Lung (tissue), 12 donors: ENCODE measurements around the gene GTPBP1. TPM values are rescaled to one million over a fixed set of nuclear protein-coding genes. Genes with fewer than 3 reads are reported as not detected.

Source experiments
- ATAC-seq: fragments of 200-7000 bp; cut with Tn5 transposase; one replicate; pipeline ENCODE4 v1.9.1; 2020; ENCODE audit warnings: moderate number of reproducible peaks; ENCODE audit not compliant: insufficient read depth, low FRiP score
- DNase-seq, 3 donors: peaks; one replicate each; pipeline ENCODE4 v3.0.0-alpha.2; 2013 to 2017
- H3K27ac ChIP-seq, 2 donors: one replicate each; pipeline ENCODE4 v1.5.1; 2013; ENCODE audit warnings: mild to moderate bottlenecking in 2 of 2, moderate library complexity in 2 of 2, control low read depth in 1 of 2, inconsistent platforms in 1 of 2, low read depth in 1 of 2, low read length in 1 of 2
- H3K27me3 ChIP-seq, 3 donors: one replicate each; pipeline ENCODE4 v1.5.1; 2013; ENCODE audit warnings: low read length in 2 of 3; ENCODE audit not compliant: control insufficient read depth in 3 of 3, insufficient read depth in 3 of 3
- H3K36me3 ChIP-seq, 4 donors: one replicate each; pipeline ENCODE4 v1.5.1; 2013; ENCODE audit warnings: low read length in 4 of 4, mild to moderate bottlenecking in 1 of 4, moderate library complexity in 1 of 4; ENCODE audit not compliant: control insufficient read depth in 4 of 4, insufficient read depth in 4 of 4
- H3K4me1 ChIP-seq, 5 donors: one replicate each; pipeline ENCODE4 v1.5.1; 2013; ENCODE audit warnings: low read length in 5 of 5, mild to moderate bottlenecking in 2 of 5, moderate library complexity in 1 of 5; ENCODE audit not compliant: control insufficient read depth in 5 of 5, insufficient read depth in 5 of 5
- H3K4me3 ChIP-seq: one replicate; pipeline ENCODE4 v1.5.1; 2013; ENCODE audit warnings: mild to moderate bottlenecking, control low read depth, moderate library complexity
- H3K9ac ChIP-seq, 2 donors: one replicate each; pipeline ENCODE4 v1.5.1; 2013; ENCODE audit warnings: low read length in 2 of 2, control low read depth in 1 of 2; ENCODE audit not compliant: insufficient read depth in 1 of 2
- H3K9me3 ChIP-seq, 4 donors: one replicate each; pipeline ENCODE4 v1.5.1; 2013; ENCODE audit warnings: low read length in 3 of 4, mild to moderate bottlenecking in 1 of 4, moderate library complexity in 1 of 4; ENCODE audit not compliant: control insufficient read depth in 4 of 4, insufficient read depth in 3 of 4
- WGBS, 2 donors: extraction: QIAGEN DNeasy Blood & Tissue Kit; methylation state at CpG; one replicate each; pipeline ENCODE4 v1.1.7; 2013; 5-methylcytosine and 5-hydroxymethylcytosine counted together
- polyA plus RNA-seq, 2 donors: library from polyadenylated mRNA; stranded (reverse); fragments of 200-250 nt; gene quantifications; one replicate each; pipeline ENCODE4 v1.2.1, GENCODE V29; 2013
- total RNA-seq, 2 donors: library from RNA; depleted of rRNA in 1 of 2; stranded (reverse); fragments of >200 nt in 1 of 2; gene quantifications; one replicate each; pipeline ENCODE4 v1.2.1, GENCODE V29; 2014 to 2021
- TF ChIP-seq, protein P1 (sequence below): IDR thresholded peaks from 2 replicates; pipeline ENCODE4 v1.5.1; 2012; ENCODE audit warnings: mild to moderate bottlenecking; ENCODE audit errors: control extremely low read depth, extremely low read depth
- donor health status: control.
- donor health status: control.
- donor health status: Bipolar disorder and iron deficiency.
- donor health status: healthy.
- donor health status: DM: yes; HTN: yes; CAD: no.

Gene GTPBP1
- total and polyA plus RNA-seq, 4 donors = 24.1 to 69.1 (median 48.8) TPM

DNA sequence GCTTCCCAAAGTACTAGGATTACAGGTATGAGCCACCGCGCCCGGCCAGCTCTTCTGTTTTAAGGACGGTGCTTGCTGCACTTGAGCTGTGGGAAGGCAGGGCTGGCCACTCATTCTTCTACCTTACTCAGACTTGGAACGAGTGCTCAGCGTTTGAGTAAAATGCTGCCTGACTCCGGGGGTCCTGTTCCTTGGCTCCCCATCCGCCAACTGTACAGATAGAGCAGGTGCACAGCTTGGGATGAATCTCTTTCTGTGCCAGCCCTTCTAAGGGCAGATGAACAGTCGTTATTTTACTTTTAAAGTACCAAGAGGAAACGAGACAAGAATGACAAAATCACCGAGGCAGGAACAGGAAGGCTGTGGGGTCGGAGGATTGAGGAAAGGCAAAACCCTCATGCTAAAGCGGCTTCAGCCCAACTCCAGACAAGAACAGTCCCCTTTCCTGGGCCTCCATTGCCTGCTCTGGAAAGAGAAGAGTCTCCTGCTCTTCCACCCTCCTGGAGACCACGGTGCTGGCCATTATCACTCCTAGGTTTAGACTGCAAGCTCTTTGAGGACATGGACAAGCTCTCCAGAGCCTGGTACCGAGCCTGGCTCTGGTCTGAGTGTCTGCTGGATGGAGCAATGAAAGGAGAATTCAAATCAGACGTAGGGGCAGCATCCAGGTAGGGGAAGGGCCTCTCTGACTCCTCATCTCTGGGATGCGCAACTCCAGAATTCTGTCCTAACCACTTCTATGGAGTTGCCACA, 51.1 kb downstream of the GTPBP1 start:
- Histone ChIP-seq H3K4me3 (no peak overlapping the region), H3K27me3 (no peaks in the 10 kb centered on the region), H3K27ac (peak overlapping the region in 1 of 2 donors; percentile 69), H3K36me3 (peaks cover 0 to 8% (median 6%) of the 10 kb centered on the region in 4 donors), H3K9ac (peak overlapping the region in 1 of 2 donors; percentile 25), H3K4me1 (peaks cover 0 to 18% (median 5%) of the 10 kb centered on the region in 5 donors), H3K9me3 (no peaks in the 10 kb centered on the region)
- ATAC-seq (no peak), DNase-seq (no peak)
- 20 to 31% methylated on average over 17 of the region's 17 CpGs for WGBS, 2 donors
- TF ChIP-seq, protein P1, sequence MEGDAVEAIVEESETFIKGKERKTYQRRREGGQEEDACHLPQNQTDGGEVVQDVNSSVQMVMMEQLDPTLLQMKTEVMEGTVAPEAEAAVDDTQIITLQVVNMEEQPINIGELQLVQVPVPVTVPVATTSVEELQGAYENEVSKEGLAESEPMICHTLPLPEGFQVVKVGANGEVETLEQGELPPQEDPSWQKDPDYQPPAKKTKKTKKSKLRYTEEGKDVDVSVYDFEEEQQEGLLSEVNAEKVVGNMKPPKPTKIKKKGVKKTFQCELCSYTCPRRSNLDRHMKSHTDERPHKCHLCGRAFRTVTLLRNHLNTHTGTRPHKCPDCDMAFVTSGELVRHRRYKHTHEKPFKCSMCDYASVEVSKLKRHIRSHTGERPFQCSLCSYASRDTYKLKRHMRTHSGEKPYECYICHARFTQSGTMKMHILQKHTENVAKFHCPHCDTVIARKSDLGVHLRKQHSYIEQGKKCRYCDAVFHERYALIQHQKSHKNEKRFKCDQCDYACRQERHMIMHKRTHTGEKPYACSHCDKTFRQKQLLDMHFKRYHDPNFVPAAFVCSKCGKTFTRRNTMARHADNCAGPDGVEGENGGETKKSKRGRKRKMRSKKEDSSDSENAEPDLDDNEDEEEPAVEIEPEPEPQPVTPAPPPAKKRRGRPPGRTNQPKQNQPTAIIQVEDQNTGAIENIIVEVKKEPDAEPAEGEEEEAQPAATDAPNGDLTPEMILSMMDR = no peak

DNA sequence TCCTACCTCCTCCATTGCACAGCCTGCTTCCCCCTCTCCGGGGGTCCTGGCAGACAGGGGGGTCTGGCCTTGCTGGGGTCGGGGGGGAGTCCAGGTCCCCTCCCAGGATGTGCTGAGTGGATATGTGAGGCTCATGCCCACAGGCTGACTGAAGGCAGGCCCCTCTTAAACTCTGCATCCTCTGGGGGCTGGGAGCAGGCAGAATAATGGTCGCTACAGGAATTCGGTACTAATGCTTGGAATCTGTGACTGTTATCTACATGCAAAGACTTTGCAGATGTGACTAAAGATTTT, 51.7 kb downstream of the GTPBP1 start:
- H3K9ac ChIP-seq = no peak overlapping the region

DNA sequence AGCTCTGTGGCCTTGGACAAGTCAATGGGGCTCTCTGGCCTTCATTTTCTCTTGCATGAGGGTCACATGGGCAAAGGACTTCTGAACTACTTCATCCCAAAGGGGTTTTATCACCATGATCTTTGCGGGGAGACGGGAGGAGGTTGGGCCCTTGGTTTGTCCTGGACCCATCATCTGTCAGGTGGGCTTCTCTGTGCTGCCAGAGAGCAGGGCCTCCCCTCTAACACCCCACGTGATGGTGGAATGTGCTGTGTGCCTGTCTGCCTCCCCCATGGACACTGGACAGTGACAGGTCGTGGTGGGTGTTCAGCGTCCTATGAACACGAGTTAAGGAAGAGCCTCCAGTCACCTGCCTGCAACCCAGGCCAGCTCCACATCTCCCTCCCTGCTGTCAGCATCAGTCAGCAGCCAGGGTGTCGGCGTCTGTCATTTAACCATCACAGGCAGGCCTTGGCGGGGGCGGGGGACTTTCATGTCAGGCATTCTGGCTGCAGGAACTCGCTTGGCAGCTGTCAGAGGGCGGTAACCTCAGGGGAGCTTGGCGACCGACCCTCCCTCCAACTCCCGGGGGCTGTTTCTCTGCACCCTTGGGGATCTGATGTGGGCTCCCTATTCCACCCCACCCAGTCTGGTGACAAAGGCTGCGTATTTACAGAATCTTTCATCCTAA, 52.7 kb downstream of the GTPBP1 start:
- H3K9ac ChIP-seq = no peak overlapping the region
- no peak for ATAC-seq

More for the DNA sequence above, 51.7 kb downstream of the GTPBP1 start:
- TF ChIP-seq, protein P1 = no peak
- no peaks in the 10 kb centered on the region for H3K27me3 ChIP-seq
- H3K27ac ChIP-seq = peak overlapping the region in 1 of 2 donors; percentile 10
- ATAC-seq = no peak
- no peak overlapping the region for H3K4me3 ChIP-seq
- no peak for DNase-seq
- H3K36me3 ChIP-seq = peaks cover 0 to 3% (median 1%) of the 10 kb centered on the region in 4 donors
- WGBS, 2 donors = 57 to 67% methylated on average over 4 of the region's 4 CpGs
- peaks cover 0 to 19% (median 5%) of the 10 kb centered on the region in 5 donors for H3K4me1 ChIP-seq
- no peaks in the 10 kb centered on the region for H3K9me3 ChIP-seq

More for the DNA sequence above, 52.7 kb downstream of the GTPBP1 start:
- H3K9me3 ChIP-seq = no peaks in the 10 kb centered on the region
- H3K36me3 ChIP-seq = no peaks in the 10 kb centered on the region
- TF ChIP-seq, protein P1 = no peak
- WGBS, 2 donors = 81 to 86% methylated on average over 16 of the region's 16 CpGs
- H3K27me3 ChIP-seq = no peaks in the 10 kb centered on the region
- H3K27ac ChIP-seq = no peak overlapping the region
- no peak overlapping the region for H3K4me3 ChIP-seq
- peaks cover 0 to 24% (median 5%) of the 10 kb centered on the region in 5 donors for H3K4me1 ChIP-seq
- no peak for DNase-seq
